Mesodermal cell (in vitro differentiated cells): ENCODE measurements around the gene RNGTT.

Experiments
- H3K27ac ChIP-seq: 2 replicates; pipeline ENCODE4 v1.7.0; 2013; ENCODE audit warnings: mild to moderate bottlenecking, low read depth, low read length, moderate library complexity; ENCODE audit not compliant: severe bottlenecking
- H3K36me3 ChIP-seq: 2 replicates; pipeline ENCODE4 v1.7.1; 2013; ENCODE audit warnings: mild to moderate bottlenecking, low read length, moderate library complexity; ENCODE audit not compliant: control insufficient read depth, insufficient read depth
- H3K4me1 ChIP-seq: one replicate; pipeline ENCODE4 v1.7.1; 2013; ENCODE audit warnings: mild to moderate bottlenecking, low read length; ENCODE audit not compliant: insufficient read depth, control insufficient read depth, poor library complexity, severe bottlenecking
- H3K4me3 ChIP-seq: 2 replicates; pipeline ENCODE4 v1.7.0; 2013; ENCODE audit warnings: low read length, control low read depth, mild to moderate bottlenecking; ENCODE audit not compliant: insufficient read depth, poor library complexity, severe bottlenecking; ENCODE audit errors: extremely low read depth
- H3K9me3 ChIP-seq: 2 replicates; pipeline ENCODE4 v1.7.1; 2013; ENCODE audit warnings: mild to moderate bottlenecking, low read length, moderate library complexity; ENCODE audit not compliant: control insufficient read depth
- WGBS, 2 experiments: methylation state at CpG; one replicate each; pipeline ENCODE4 v1.1.5; 2013; ENCODE audit warnings: missing lambda C conversion rate in 2 of 2; ENCODE audit not compliant: insufficient coverage in 2 of 2; 5-methylcytosine and 5-hydroxymethylcytosine counted together

The RNGTT gene

DNA sequence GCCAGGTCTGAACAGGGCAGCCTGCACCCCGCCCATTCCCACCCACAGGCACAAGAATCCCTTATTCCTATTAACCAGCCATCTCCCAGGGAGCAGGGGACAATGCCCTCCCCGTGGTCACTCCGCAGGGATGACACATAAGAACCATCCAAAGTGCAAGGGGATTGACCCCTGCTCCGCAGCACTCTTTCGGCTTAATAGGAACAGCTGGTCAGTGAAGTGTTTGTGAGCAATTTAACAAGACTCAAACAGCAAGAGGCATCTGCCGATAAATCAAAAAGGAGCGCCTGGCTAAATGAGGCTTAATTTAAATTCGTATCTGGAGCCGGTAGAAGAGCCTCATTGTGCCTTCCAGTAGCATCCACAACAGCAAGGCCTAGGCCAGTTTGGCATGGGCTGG lies 389.4 kb downstream of the RNGTT start:
- 59 to 67% methylated on average over 7 of the region's 9 CpGs for WGBS, 2 experiments
- H3K27ac ChIP-seq = no peak overlapping the region
- H3K4me3 ChIP-seq = no peak overlapping the region
- peaks cover 7% of the 10 kb centered on the region for H3K9me3 ChIP-seq
- no peaks in the 10 kb centered on the region for H3K4me1 ChIP-seq
- no peaks in the 10 kb centered on the region for H3K36me3 ChIP-seq

GRCh38 chr6:88573561-88573960 lies 389.9 kb downstream of the RNGTT start:
- H3K4me1 ChIP-seq = no peaks in the 10 kb centered on the region
- peaks cover 7% of the 10 kb centered on the region for H3K9me3 ChIP-seq
- H3K4me3 ChIP-seq = no peak overlapping the region
- H3K36me3 ChIP-seq = no peaks in the 10 kb centered on the region
- WGBS, 2 experiments = 40 to 57% methylated on average over 2 to 3 of the region's 3 CpGs
- H3K27ac ChIP-seq = no peak overlapping the region

GRCh38 chr6:88572449-88573139 lies 390.8 kb downstream of the RNGTT start:
- WGBS, 2 experiments = 80% methylated on average over 2 of the region's 3 CpGs; no CpG with 5 or more reads in 1 of the 2 experiments
- Histone ChIP-seq H3K4me1 (no peaks in the 10 kb centered on the region), H3K9me3 (peaks cover 7% of the 10 kb centered on the region)

GRCh38 chr6:88569959-88570358 lies 393.5 kb downstream of the RNGTT start:
- no peak overlapping the region for H3K4me3 ChIP-seq
- no peak overlapping the region for H3K27ac ChIP-seq

More at GRCh38 chr6:88572449-88573139, 390.8 kb downstream of the RNGTT start:
- H3K36me3 ChIP-seq = no peaks in the 10 kb centered on the region
- no peak overlapping the region for H3K27ac ChIP-seq
- no peak overlapping the region for H3K4me3 ChIP-seq

DNA sequence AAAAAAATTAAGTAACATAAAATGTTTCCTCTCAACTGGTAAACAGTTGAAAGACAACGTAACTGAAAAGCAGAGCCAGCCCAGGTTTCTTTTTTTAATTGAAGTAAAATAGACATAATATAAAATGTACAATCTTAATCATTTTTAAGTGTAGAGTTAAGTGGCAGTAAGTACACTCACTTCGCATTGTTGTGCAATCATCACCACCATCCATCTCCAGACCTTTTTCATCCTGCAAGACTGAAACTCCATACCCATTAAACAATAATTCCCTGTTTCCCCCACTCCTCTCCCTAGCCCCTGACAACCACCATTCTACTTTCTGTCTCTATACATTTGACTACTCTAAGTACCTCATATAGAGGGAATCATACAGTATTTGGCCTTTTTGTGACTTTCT lies 395.7 kb downstream of the RNGTT start:
- Histone ChIP-seq H3K27ac (no peak overlapping the region), H3K36me3 (no peaks in the 10 kb centered on the region)
- WGBS, 2 experiments = no CpG with 5 or more reads among the region's 2 CpGs

More at GRCh38 chr6:88569959-88570358, 393.5 kb downstream of the RNGTT start:
- peaks cover 7% of the 10 kb centered on the region for H3K9me3 ChIP-seq
- H3K4me1 ChIP-seq = peaks cover 6% of the 10 kb centered on the region
- H3K36me3 ChIP-seq = no peaks in the 10 kb centered on the region

GRCh38 chr6:88566746-88567534 lies 396.5 kb downstream of the RNGTT start:
- WGBS, 2 experiments = 77 to 90% methylated on average over 3 to 7 of the region's 8 CpGs
- peaks cover 6% of the 10 kb centered on the region for H3K4me1 ChIP-seq
- peak overlapping the region; percentile 29 for H3K27ac ChIP-seq
- peaks cover 7% of the 10 kb centered on the region for H3K9me3 ChIP-seq
- no peaks in the 10 kb centered on the region for H3K36me3 ChIP-seq
- no peak overlapping the region for H3K4me3 ChIP-seq

More for the DNA sequence above, 395.7 kb downstream of the RNGTT start:
- no peak overlapping the region for H3K4me3 ChIP-seq
- peaks cover 7% of the 10 kb centered on the region for H3K9me3 ChIP-seq
- peaks cover 6% of the 10 kb centered on the region for H3K4me1 ChIP-seq

DNA sequence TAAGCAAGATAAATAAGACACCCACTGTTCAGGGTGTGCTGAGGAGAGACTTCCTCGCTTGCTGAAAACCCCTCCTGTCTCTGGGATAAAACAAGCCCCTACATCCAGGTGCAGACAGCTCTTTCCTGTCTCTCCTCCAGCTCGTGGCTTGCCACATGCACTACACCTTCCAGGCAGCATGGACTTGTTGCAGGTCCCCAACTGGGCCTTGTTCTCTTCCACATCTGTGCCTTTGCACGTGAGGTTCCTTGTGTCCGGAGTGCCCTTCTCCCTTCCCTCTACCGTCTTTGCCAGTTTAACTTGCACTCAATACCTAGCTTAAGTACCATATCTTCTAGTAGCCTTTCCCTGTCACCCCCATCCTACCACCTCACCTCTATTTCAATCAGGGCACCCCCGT lies 397.6 kb downstream of the RNGTT start:
- WGBS, 2 experiments = 83 to 87% methylated on average over 6 of the region's 6 CpGs
- no peaks in the 10 kb centered on the region for H3K36me3 ChIP-seq
- H3K4me3 ChIP-seq = no peak overlapping the region
- H3K4me1 ChIP-seq = peaks cover 6% of the 10 kb centered on the region
- peaks cover 7% of the 10 kb centered on the region for H3K9me3 ChIP-seq
- H3K27ac ChIP-seq = no peak overlapping the region

- H3K27ac ChIP-seq = no peak overlapping the region
- WGBS, 2 experiments = 98 to 100% methylated on average over 3 to 4 of the region's 7 CpGs
- H3K4me1 ChIP-seq = peaks cover 6% of the 10 kb centered on the region
- no peak overlapping the region for H3K4me3 ChIP-seq
- peaks cover 7% of the 10 kb centered on the region for H3K9me3 ChIP-seq
- no peaks in the 10 kb centered on the region for H3K36me3 ChIP-seq
Measured at GRCh38 chr6:88565409-88565811, 398.0 kb downstream of the RNGTT start.

- Histone ChIP-seq H3K9me3 (no peaks in the 10 kb centered on the region), H3K27ac (no peak overlapping the region), H3K4me3 (no peak overlapping the region), H3K4me1 (peaks cover 6% of the 10 kb centered on the region), H3K36me3 (no peaks in the 10 kb centered on the region)
- 90 to 98% methylated on average over 7 to 8 of the region's 8 CpGs for WGBS, 2 experiments
Measured at GRCh38 chr6:88563277-88563625, 400.2 kb downstream of the RNGTT start.

- H3K4me3 ChIP-seq = no peak overlapping the region
- 88 to 90% methylated on average over 11 to 16 of the region's 18 CpGs for WGBS, 2 experiments
- no peak overlapping the region for H3K27ac ChIP-seq
- H3K9me3 ChIP-seq = no peaks in the 10 kb centered on the region
- H3K4me1 ChIP-seq = peaks cover 6% of the 10 kb centered on the region
- no peaks in the 10 kb centered on the region for H3K36me3 ChIP-seq
Measured at GRCh38 chr6:88562353-88563276, 400.8 kb downstream of the RNGTT start.
